ENCODE results near the gene ST8SIA1.

DNA sequence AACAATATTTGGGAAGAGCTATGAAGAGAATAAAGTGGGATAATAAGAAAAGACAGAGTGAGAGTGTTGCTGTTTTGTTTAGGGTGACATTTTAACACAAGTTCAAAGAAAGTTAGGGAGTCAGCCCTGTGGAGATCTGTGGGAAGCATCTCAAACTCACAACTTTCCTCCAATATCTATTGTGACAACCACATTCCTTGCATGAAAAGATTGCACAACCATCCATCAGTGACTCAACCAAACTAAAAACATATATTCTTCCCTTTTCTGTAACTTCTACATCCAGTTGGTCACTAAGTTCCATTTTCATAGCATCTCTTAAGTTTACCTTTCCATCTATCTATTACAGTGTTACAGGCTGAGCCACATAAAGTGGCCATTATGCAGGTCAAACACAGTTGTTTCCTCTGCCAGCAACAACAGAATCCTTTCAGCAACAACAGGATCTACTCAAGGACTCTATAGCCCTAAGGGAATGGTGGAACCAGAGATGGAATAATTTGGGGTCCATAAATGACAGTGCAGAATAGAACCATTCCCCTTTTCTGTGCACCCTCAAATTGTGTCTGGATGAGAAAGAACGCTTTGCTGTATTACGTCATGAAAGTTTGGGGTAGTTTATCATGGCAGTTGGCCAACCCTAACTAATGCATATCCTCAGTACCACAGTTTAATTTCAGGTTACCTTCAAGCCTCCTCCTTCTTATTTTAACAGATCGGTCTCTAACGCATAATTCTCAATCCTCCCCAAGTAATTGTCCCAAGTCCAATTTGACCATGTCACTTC lies 118.8 kb downstream of the ST8SIA1 start:
- TF ChIP-seq EZH2 (IDR thresholded peaks at IDR 0.05; ENCODE audit: insufficient read depth, low read length) (no peak), CTCF (IDR thresholded peaks at IDR 0.05; ENCODE audit: insufficient read depth, low read depth, low read length) (no peak)
